Stromal cell of bone marrow (primary cell): ENCODE measurements around the gene HDX.
"Not testable (repeated sequence)": the region's sequence is repeated elsewhere in the genome, so short reads cannot be mapped to it uniquely, and the experiment has no call there.

Source experiments
- DNase-seq: peaks from one replicate; pipeline ENCODE4 v3.0.0-alpha.2; 2012; ENCODE audit warnings: low read depth

The HDX gene

GRCh38 chrX:84339507-84340364, 162.5 kb downstream of the HDX start:
- no peak for DNase-seq

- DNase-seq = no peak
These were observed 165.6 kb downstream of the HDX start for GRCh38 chrX:84336646-84337045.

- DNase-seq = no peak
These were observed 167.1 kb downstream of the HDX start for GRCh38 chrX:84335121-84335520.

- no peak for DNase-seq
These were observed 180.0 kb downstream of the HDX start for GRCh38 chrX:84322083-84322827.

GRCh38 chrX:84320614-84321013, 181.6 kb downstream of the HDX start:
- no peak for DNase-seq

- DNase-seq = no peak
These were observed 182.2 kb downstream of the HDX start for GRCh38 chrX:84320023-84320422.

GRCh38 chrX:84318661-84319060, 183.6 kb downstream of the HDX start:
- no peak for DNase-seq

- DNase-seq = not testable (repeated sequence)
These were observed 186.3 kb downstream of the HDX start for GRCh38 chrX:84315946-84316345.
